Mammary epithelial cell (primary cell): ENCODE measurements around the gene ANKRD18B.

Experiments used
- CTCF ChIP-seq, 2 donors: IDR thresholded peaks in 1 of 2; conservative IDR thresholded peaks in 1 of 2; 2 replicates each; pipeline ENCODE4 v1.5.1; 2011 to 2012; ENCODE audit warnings: inconsistent platforms in 2 of 2, low read length in 2 of 2, mild to moderate bottlenecking in 2 of 2, control low read depth in 1 of 2, low read depth in 1 of 2; ENCODE audit not compliant: insufficient read depth in 1 of 2; ENCODE audit errors: extremely low read depth in 1 of 2
- EZH2 ChIP-seq: IDR thresholded peaks from 2 replicates; pipeline ENCODE4 v1.6.1; 2012; ENCODE audit warnings: low read length, inconsistent platforms, borderline replicate concordance

GRCh38 chr9:33524306-33524947 lies 376 bp downstream of the ANKRD18B start:
- no peak for TF ChIP-seq CTCF (conservative IDR thresholded peaks at IDR 0.05 in 1 of 2, IDR thresholded peaks at IDR 0.05 in 1 of 2; ENCODE audit: extremely low read depth in 1 of 2, insufficient read depth in 1 of 2, low read depth in 1 of 2, low read length in 2 of 2)
- TF ChIP-seq EZH2 = peak; percentile 26
